KMS-11 (cell line): ENCODE measurements around the gene SPECC1.

Experiments
- H2AFZ ChIP-seq: fragments of 200-600 bp; sonication (generic); 2 replicates; pipeline ENCODE4 v1.6.1; 2016; ENCODE audit warnings: antibody characterized with exemption, mixed run types, low read depth
- H3K27ac ChIP-seq: fragments of 200-600 bp; sonication (generic); 2 replicates; pipeline ENCODE4 v1.6.1; 2016; ENCODE audit warnings: mild to moderate bottlenecking, mixed run types
- H3K27me3 ChIP-seq: fragments of 200-600 bp; sonication (generic); 2 replicates; pipeline ENCODE4 v1.6.1; 2017; ENCODE audit warnings: mild to moderate bottlenecking, low read depth, mixed run types, moderate library complexity; ENCODE audit not compliant: insufficient read depth
- H3K36me3 ChIP-seq: fragments of 200-600 bp; sonication (generic); 2 replicates; pipeline ENCODE4 v1.6.1; 2017; ENCODE audit warnings: mild to moderate bottlenecking, mixed run types; ENCODE audit not compliant: insufficient read depth
- H3K4me1 ChIP-seq: fragments of 200-600 bp; sonication (generic); 2 replicates; pipeline ENCODE4 v1.6.1; 2016; ENCODE audit warnings: mild to moderate bottlenecking, low read depth, mixed run types; ENCODE audit not compliant: poor library complexity, severe bottlenecking
- H3K4me2 ChIP-seq: fragments of 200-600 bp; sonication (generic); 2 replicates; pipeline ENCODE4 v1.7.0; 2016; ENCODE audit warnings: mild to moderate bottlenecking, mixed run types
- H3K4me3 ChIP-seq: fragments of 200-600 bp; sonication (generic); IDR thresholded peaks from 2 replicates; pipeline ENCODE4 v1.6.1; 2017; ENCODE audit warnings: low read depth, low read length, mixed read lengths; ENCODE audit not compliant: insufficient read depth
- H3K79me2 ChIP-seq: fragments of 200-600 bp; sonication (generic); 2 replicates; pipeline ENCODE4 v1.6.1; 2016; ENCODE audit warnings: low read depth, mixed run types; ENCODE audit not compliant: insufficient read depth
- H3K9ac ChIP-seq: fragments of 200-600 bp; sonication (generic); 2 replicates; pipeline ENCODE4 v1.6.1; 2016; ENCODE audit warnings: mild to moderate bottlenecking, mixed run types
- H4K20me1 ChIP-seq: fragments of 200-600 bp; sonication (generic); 2 replicates; pipeline ENCODE4 v1.6.1; 2016; ENCODE audit warnings: mild to moderate bottlenecking, mixed run types; ENCODE audit not compliant: insufficient read depth
- CTCF ChIP-seq: fragments of 200-600 bp; sonication (generic); conservative IDR thresholded peaks from 2 replicates; pipeline ENCODE4 v1.6.1; 2017; ENCODE audit warnings: low read depth, mild to moderate bottlenecking, antibody characterized with exemption, low read length, moderate library complexity, mixed read lengths

Gene SPECC1

GRCh38 chr17:20123209-20123608 lies 114.0 kb downstream of the SPECC1 start:
- Histone ChIP-seq H3K36me3 (no peaks in the 10 kb centered on the region), H3K79me2 (no peaks in the 10 kb centered on the region), H3K27me3 (no peaks in the 10 kb centered on the region), H3K27ac (no peak overlapping the region), H3K4me2 (no peak overlapping the region), H3K9ac (no peak overlapping the region), H4K20me1 (no peaks in the 10 kb centered on the region), H2AFZ (no peak overlapping the region), H3K4me3 (no peak overlapping the region), H3K4me1 (no peaks in the 10 kb centered on the region)
- no peak for TF ChIP-seq CTCF

- no peaks in the 10 kb centered on the region for H3K27me3 ChIP-seq
- H2AFZ ChIP-seq = no peak overlapping the region
Observed at GRCh38 chr17:20125724-20126123, 116.6 kb downstream of the SPECC1 start.

GRCh38 chr17:20127360-20128035 lies 118.3 kb downstream of the SPECC1 start:
- no peak overlapping the region for H3K27ac ChIP-seq
- H2AFZ ChIP-seq = no peak overlapping the region
- H3K4me1 ChIP-seq = no peaks in the 10 kb centered on the region
- H3K4me2 ChIP-seq = no peak overlapping the region
- H3K27me3 ChIP-seq = no peaks in the 10 kb centered on the region
- no peak for TF ChIP-seq CTCF
- no peaks in the 10 kb centered on the region for H3K79me2 ChIP-seq
- no peaks in the 10 kb centered on the region for H3K36me3 ChIP-seq
- no peak overlapping the region for H3K9ac ChIP-seq
- no peak overlapping the region for H3K4me3 ChIP-seq
- H4K20me1 ChIP-seq = no peaks in the 10 kb centered on the region

More at GRCh38 chr17:20125724-20126123, 116.6 kb downstream of the SPECC1 start:
- Histone ChIP-seq H4K20me1 (no peaks in the 10 kb centered on the region), H3K27ac (no peak overlapping the region), H3K79me2 (no peaks in the 10 kb centered on the region), H3K9ac (no peak overlapping the region), H3K36me3 (no peaks in the 10 kb centered on the region), H3K4me1 (no peaks in the 10 kb centered on the region), H3K4me3 (no peak overlapping the region), H3K4me2 (no peak overlapping the region)
- no peak for TF ChIP-seq CTCF

- H2AFZ ChIP-seq = no peak overlapping the region
- H3K4me3 ChIP-seq = no peak overlapping the region
- no peak overlapping the region for H3K9ac ChIP-seq
- TF ChIP-seq CTCF = no peak
- H3K79me2 ChIP-seq = no peaks in the 10 kb centered on the region
- no peak overlapping the region for H3K4me2 ChIP-seq
- H4K20me1 ChIP-seq = no peaks in the 10 kb centered on the region
- H3K27me3 ChIP-seq = no peaks in the 10 kb centered on the region
- H3K4me1 ChIP-seq = no peaks in the 10 kb centered on the region
- H3K36me3 ChIP-seq = no peaks in the 10 kb centered on the region
- H3K27ac ChIP-seq = no peak overlapping the region
Observed at GRCh38 chr17:20128036-20128667, 119.0 kb downstream of the SPECC1 start.
